Mammary epithelial cell (primary cell): ENCODE results near the gene KRT13.

ENCODE experiments used
- EZH2 ChIP-seq: IDR thresholded peaks from 2 replicates; pipeline ENCODE4 v1.6.1; 2012; ENCODE audit warnings: low read length, inconsistent platforms, borderline replicate concordance
- TF ChIP-seq, protein P1 (sequence below), 2 donors: IDR thresholded peaks in 1 of 2; conservative IDR thresholded peaks in 1 of 2; 2 replicates each; pipeline ENCODE4 v1.5.1; 2011 to 2012; ENCODE audit warnings: inconsistent platforms in 2 of 2, low read length in 2 of 2, mild to moderate bottlenecking in 2 of 2, control low read depth in 1 of 2, low read depth in 1 of 2; ENCODE audit not compliant: insufficient read depth in 1 of 2; ENCODE audit errors: extremely low read depth in 1 of 2

DNA sequence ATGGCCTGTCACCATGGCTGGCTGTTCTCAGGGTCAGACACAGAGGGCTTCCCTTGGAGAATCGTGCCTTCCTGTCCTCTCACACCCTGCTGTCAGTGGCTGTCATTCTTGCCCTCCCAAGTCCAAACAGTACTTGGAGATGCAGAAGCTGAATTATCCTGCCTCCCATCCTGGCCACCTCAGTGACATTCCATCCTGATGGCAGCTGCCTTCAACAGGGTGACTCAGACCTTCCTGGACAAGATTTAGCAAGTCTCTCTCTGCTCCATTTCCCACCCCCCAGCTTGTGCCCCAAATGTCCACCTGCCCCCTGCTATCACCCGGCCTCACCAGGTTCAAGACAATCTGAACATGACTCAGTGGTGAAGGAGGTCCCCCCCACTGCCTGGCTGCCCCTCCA is 10.9 kb downstream of the KRT13 start:
- TF ChIP-seq, protein P1, sequence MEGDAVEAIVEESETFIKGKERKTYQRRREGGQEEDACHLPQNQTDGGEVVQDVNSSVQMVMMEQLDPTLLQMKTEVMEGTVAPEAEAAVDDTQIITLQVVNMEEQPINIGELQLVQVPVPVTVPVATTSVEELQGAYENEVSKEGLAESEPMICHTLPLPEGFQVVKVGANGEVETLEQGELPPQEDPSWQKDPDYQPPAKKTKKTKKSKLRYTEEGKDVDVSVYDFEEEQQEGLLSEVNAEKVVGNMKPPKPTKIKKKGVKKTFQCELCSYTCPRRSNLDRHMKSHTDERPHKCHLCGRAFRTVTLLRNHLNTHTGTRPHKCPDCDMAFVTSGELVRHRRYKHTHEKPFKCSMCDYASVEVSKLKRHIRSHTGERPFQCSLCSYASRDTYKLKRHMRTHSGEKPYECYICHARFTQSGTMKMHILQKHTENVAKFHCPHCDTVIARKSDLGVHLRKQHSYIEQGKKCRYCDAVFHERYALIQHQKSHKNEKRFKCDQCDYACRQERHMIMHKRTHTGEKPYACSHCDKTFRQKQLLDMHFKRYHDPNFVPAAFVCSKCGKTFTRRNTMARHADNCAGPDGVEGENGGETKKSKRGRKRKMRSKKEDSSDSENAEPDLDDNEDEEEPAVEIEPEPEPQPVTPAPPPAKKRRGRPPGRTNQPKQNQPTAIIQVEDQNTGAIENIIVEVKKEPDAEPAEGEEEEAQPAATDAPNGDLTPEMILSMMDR (conservative IDR thresholded peaks at IDR 0.05 in 1 of 2, IDR thresholded peaks at IDR 0.05 in 1 of 2; ENCODE audit: extremely low read depth in 1 of 2, insufficient read depth in 1 of 2, low read depth in 1 of 2, low read length in 2 of 2): no peak
- TF ChIP-seq EZH2: no peak
